Measurements from ENCODE around the gene IL17B.

Gene IL17B

GRCh38 chr5:149357370-149358293, 21.5 kb downstream of the IL17B start, which contains the start of gene PCYOX1L:
Gene PCYOX1L (plus strand): TSS chr5:149358046. CDS start chr5:149358069, 23 bp downstream.
- DNase-seq (ENCODE audit: low read depth in 2 of 2), result peak; percentile 97 to 98

DNA sequence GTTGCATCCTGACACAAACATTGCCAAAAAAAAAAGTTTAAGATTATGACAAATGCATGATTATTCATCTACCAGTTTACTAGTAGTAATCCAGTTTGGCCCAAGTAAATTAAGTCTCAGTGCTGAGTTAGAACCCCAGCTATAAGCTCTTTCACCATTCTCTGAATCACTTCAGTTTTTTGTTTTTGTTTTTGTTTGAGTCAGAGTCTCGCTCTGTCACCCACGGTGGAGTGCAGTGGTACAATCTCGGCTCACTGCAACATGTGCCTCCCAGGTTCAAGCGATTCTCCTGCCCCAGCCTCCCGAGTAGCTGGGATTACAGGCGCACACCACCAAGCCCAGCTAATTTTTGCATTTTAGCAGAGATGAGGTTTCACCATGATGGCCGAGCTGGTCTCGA, 22.7 kb downstream of the IL17B start:
- DNase-seq (ENCODE audit: low read depth in 2 of 2), result peak in 1 of 2 donors; percentile 13

DNA sequence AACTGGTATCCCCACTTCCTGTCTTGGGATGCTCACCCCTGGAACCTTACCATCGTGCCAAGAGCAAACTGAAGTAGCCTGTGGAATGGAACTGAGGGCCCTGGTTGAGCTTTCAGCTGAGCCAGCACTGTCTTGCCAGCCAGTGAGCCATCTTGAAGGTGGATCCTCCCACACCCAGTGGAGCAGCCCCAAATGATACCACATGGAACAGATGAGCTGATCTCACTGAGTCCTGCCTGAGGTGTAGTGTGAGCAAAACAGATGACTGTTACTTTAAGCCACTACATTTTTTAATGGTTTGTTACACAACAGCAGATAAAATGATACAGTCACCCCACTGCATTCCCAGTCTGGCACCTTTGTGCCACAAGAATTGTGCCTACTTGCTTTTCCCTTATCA, 23.4 kb downstream of the IL17B start:
- peak; percentile 6 to 16 for DNase-seq (ENCODE audit: low read depth in 2 of 2)

GRCh38 chr5:149353911-149354310, 25.2 kb downstream of the IL17B start:
- DNase-seq (ENCODE audit: low read depth in 2 of 2), result no peak

DNA sequence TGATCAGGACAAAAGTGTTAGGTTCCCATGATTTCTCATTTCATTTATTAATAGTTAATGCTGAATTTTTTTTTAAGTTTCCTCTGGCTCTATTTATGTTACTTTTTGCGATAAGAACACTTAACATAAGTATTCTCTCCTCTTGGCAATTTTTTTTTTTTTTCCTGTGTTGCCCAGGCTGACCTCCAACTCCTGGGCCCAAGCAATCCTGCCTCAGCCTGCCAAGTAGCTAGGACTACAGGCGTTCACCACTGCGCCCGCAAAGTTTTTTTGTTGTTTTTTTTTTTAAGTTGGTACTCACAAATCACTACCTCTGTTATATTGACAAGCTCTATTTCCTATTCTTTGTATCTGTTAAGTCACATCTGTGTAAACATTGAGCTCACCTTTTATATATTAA, 26.9 kb downstream of the IL17B start:
- no peak for DNase-seq (ENCODE audit: low read depth in 2 of 2)

GRCh38 chr5:149349382-149349781, 29.7 kb downstream of the IL17B start:
- DNase-seq (ENCODE audit: low read depth in 2 of 2), result no peak

- no peak for DNase-seq (ENCODE audit: low read depth in 2 of 2)
Measured at GRCh38 chr5:149348518-149348917, 30.6 kb downstream of the IL17B start.

DNA sequence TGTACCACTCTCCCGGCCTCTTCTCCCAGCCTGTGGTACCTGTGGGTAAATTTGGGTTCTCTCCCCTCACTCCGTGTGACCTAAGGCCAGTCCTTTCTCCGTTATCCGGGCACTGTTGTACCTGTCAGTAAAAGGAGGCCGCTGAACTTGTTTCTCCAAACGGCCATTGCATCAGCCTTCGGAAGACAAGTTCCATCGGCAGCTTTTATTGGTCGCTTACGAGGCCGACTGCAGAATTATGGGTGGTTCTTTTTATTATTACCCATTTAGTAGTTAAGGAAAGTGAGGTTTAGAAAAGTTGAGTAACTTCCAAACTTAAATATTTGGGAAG, 33.2 kb downstream of the IL17B start:
- DNase-seq (ENCODE audit: low read depth in 2 of 2), result no peak

- peak; percentile 88 to 94 for DNase-seq (ENCODE audit: low read depth in 2 of 2)
Measured at GRCh38 chr5:149345147-149345891, 33.8 kb downstream of the IL17B start, which contains the start of gene GRPEL2. Gene GRPEL2 (plus strand): TSS chr5:149345499. CDS start chr5:149345540, 41 bp downstream.

- DNase-seq (ENCODE audit: low read depth in 2 of 2), result no peak
Measured at GRCh38 chr5:149344151-149344550, 34.9 kb downstream of the IL17B start.

DNA sequence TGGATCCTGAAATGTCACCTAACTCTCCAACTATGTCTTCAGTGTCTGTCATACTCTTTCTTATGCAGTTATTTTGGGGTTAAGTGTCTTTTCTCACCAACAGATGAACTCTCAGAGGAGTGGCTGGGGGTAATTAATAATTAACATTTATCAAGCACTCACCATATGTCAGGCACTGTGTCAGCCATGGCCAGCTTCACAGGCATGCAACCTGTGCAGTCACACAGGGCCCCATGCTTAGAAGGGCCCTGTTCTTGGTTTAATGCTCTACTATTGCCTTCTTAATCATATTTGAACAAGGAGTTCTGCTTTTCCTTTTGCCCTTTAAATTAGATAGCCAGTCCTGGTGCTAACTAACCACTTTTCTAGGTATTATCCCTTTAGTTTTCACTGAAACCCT, 37.2 kb downstream of the IL17B start:
- DNase-seq (ENCODE audit: low read depth in 2 of 2), result no peak

DNA sequence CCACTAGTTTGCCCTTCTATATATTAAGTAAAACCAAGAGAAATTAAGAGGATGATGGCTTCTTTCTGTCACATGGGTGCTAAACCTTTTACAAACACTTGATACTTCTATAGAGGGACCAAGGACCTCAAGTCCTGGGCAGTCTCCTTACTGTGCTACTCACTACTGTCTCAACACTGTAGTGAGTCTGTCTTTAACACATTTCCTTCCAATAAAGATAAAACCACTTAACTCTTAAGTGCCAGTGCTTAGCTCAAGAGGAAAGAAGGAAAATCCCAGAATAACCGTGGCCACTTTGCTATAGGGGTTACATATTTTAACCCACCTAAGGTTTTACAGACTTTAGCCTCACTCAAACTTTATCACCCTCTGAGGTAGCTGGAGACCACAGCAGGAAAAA, 38.2 kb downstream of the IL17B start:
- no peak for DNase-seq (ENCODE audit: low read depth in 2 of 2)

GRCh38 chr5:149338364-149338763, 40.7 kb downstream of the IL17B start:
- DNase-seq (ENCODE audit: low read depth in 2 of 2), result no peak

DNA sequence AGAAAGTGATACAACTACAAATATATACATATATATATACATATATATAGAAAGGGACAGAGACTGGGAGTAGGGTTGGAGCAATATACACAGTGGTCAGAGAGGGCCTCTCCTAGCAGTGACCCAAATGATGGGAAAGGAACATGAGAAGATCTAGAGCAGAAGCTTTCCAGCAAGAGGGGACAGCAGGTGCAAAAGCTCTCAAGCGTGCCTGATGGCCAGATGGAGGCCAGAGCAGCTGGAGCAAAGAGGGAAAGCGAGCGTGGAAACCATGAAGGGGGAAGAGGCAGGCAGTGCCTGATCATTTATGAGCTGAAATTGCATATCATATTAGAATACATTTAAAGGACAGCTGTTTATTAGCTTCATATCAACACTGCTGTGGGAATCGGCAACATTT, 41.4 kb downstream of the IL17B start:
- no peak for DNase-seq (ENCODE audit: low read depth in 2 of 2)

DNA sequence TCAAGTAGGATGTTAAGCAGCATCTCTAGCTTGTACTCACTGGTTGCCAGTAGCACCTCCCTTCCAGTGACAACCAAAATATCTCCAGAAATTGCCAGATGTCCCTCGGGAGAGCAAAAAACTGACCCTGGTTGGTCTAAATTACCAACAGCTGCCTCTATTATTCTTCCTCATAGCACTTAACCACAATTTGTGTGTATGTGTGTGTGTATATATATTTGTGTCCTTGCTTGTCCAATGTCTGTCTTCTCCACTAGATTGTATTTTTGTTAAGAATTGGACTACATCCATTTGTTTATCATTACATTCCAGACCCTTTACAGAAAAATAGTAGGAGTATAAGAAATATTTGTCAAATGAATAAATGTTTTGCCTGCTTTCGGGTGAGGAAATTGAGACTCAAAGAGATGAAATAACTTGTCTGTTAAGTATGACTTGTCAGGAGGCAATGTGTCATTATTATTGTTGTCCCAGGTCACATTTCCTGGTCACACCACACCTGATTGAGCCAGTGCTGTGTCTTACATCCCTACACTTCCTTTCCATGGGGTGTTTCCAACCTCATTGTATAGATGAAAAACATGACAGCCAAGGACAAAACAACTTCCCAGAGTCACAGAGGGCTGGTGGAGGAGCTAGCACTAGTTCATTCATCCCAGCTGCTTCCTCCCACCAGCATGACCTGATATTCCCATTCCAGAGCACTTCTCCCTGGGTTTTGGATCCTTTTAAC, 45.2 kb downstream of the IL17B start:
- no peak for DNase-seq (ENCODE audit: low read depth in 2 of 2)

DNA sequence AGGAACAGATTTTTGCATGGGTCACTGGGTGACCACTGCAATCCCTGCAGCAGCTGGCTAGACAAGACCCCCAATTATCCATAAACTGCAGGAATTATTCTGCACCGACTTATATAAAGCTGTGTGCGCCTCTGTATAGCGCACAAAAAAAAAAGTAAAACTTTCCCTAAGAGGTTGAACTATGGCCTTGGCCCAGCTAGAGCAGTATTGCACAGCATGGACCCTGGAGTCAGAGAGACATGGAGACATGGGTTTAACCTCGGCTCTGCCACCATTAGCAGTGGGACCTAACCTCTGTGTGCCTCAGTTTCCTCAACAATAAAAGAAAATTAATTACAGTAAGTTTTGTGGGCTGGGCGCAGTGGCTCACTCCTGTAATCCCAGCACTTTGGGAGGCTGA, 50.9 kb downstream of the IL17B start:
- DNase-seq (ENCODE audit: low read depth in 2 of 2), result no peak

DNA sequence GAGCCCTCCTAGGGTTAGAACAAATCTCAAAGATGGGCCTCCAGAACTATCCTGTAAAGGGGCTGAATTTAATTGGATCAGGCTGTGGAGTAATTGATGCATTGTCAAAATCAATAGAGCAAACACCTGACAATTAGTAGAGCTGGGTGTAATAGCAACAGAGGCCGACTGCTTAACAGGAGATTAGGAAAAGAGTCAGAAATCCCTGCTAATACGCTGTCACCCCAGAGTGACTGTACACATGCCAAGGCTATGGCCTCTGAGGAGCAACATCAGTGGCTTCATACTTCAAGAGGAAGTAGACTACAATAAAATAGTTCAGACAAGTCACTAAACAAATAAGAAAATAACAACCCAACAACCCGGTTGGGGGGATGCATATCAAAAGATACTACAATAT, 52.5 kb downstream of the IL17B start:
- DNase-seq (ENCODE audit: low read depth in 2 of 2), result no peak

- DNase-seq (ENCODE audit: low read depth in 2 of 2), result no peak
Measured at GRCh38 chr5:149325894-149326293, 53.2 kb downstream of the IL17B start.

DNA sequence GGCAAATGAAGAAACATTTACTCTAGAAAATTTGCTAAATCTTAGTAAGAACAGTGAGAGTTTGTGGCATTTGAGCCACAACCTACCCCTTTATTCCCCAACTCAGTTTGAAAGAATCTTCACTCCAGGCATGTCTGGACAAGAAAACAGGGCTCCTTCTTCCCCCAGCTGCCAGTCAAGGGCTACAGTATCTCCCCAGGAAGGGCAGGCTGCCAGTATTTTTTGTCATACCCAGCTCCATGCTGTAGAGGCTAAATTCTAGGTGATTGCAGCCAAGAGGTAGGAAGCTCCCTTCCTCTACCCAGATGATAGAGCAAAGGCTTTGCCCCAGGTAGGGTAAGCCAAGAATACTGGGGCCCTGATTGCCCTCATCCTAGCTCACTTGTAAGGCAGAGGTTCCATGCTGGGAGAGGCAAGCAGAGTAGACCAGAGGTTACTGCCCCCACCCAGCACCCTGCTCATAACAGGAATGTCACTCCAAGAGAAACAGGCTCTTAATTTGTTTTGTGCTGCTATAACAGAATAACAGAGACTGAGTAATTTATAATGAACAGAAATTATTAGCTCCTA, 53.8 kb downstream of the IL17B start:
- DNase-seq (ENCODE audit: low read depth in 2 of 2), result no peak

DNA sequence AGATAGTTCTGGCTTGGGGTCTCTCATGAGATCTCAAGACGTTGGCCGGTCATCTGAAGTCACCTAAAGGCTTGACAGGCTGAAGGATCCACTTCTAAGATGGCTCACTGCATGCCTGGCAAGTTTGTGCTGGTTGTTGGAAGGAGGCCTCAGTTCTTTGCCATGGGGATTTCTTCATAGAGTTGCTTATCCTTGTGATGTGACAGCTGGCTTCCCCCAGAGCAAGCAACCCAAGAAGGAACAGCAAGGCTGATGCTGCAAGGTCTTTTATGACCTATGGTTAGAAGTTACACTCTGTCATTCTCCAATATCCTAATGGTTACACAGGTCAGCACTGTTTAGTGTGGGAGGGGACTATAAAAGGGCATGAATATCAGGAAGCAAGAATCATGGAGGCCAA, 54.5 kb downstream of the IL17B start:
- no peak for DNase-seq (ENCODE audit: low read depth in 2 of 2)
